ENCODE measurements around the gene RD3L. TPM values are rescaled to one million over a fixed set of nuclear protein-coding genes. Genes with fewer than 3 reads are reported as not detected.
A peak's percentile ranks its signal among the peaks of the same experiment; 100 is the strongest.

Gene RD3L
- total RNA-seq, 4 donors from 2014 or later: not detected

- H3K27ac ChIP-seq: no peak overlapping the region
- H3K4me3 ChIP-seq (replicated peaks in 1 of 3): no peak overlapping the region
- 86 to 93% methylated on average over 2 of the region's 2 CpGs for WGBS, 2 donors
- DNase-seq: no peak
- no peak for TF ChIP-seq POLR2A (IDR thresholded peaks at IDR 0.05)
- TF ChIP-seq CTCF (IDR thresholded peaks at IDR 0.05): no peak
- intact Hi-C loops (cut with DNase I): loop anchor here (10.0 kb wide), 1 partner anchor 170 kb away; no protein-coding TSS in a partner anchor
- no peaks in the 10 kb centered on the region for H3K36me3 ChIP-seq
- peaks cover 12 to 23% of the 10 kb centered on the region in 2 donors for H3K4me1 ChIP-seq
- no peaks in the 10 kb centered on the region for H3K9me3 ChIP-seq
- H3K27me3 ChIP-seq: no peaks in the 10 kb centered on the region
These were observed 32.2 kb upstream of the RD3L start for GRCh38 chr14:103974575-103974974.

GRCh38 chr14:103973354-103973753 lies 31.0 kb upstream of the RD3L start:
- Histone ChIP-seq H3K36me3 (no peaks in the 10 kb centered on the region), H3K4me3 (replicated peaks in 1 of 3) (no peak overlapping the region), H3K9me3 (no peaks in the 10 kb centered on the region), H3K4me1 (peaks cover 12 to 24% of the 10 kb centered on the region in 2 donors), H3K27me3 (no peaks in the 10 kb centered on the region), H3K27ac (peak overlapping the region; percentile 30 to 86 (median 76))
- 41 to 42% methylated on average over 4 of the region's 4 CpGs for WGBS, 2 donors
- TF ChIP-seq CTCF (IDR thresholded peaks at IDR 0.05) (no peak), POLR2A (IDR thresholded peaks at IDR 0.05) (no peak)
- DNase-seq: peak; percentile 61 to 68
- intact Hi-C loops (cut with DNase I): loop anchor here (10.0 kb wide), 1 partner anchor 169 kb away; no protein-coding TSS in a partner anchor

- Histone ChIP-seq H3K4me3 (replicated peaks in 1 of 3) (no peak overlapping the region), H3K36me3 (no peaks in the 10 kb centered on the region), H3K9me3 (no peaks in the 10 kb centered on the region), H3K27me3 (no peaks in the 10 kb centered on the region), H3K4me1 (peaks cover 12 to 34% of the 10 kb centered on the region in 2 donors), H3K27ac (peak overlapping the region in 1 of 3 donors; percentile 5)
- DNase-seq: peak; percentile 63 to 71
- 53 to 57% methylated on average over 4 of the region's 4 CpGs for WGBS, 2 donors
- no peak for TF ChIP-seq CTCF (IDR thresholded peaks at IDR 0.05)
- no peak for TF ChIP-seq POLR2A (IDR thresholded peaks at IDR 0.05)
- intact Hi-C loops (cut with DNase I): loop anchor here (10.0 kb wide), 1 partner anchor 165 kb away; no protein-coding TSS in a partner anchor
These were observed 27.6 kb upstream of the RD3L start for GRCh38 chr14:103969961-103970360.

GRCh38 chr14:103966631-103967030 lies 24.3 kb upstream of the RD3L start:
- Histone ChIP-seq H3K4me3 (replicated peaks in 1 of 3) (no peak overlapping the region), H3K27ac (no peak overlapping the region), H3K4me1 (peaks cover 24 to 41% of the 10 kb centered on the region in 2 donors), H3K9me3 (no peaks in the 10 kb centered on the region), H3K36me3 (no peaks in the 10 kb centered on the region), H3K27me3 (no peaks in the 10 kb centered on the region)
- no peak for DNase-seq
- intact Hi-C loops (cut with DNase I): no loop called here
- no peak for TF ChIP-seq POLR2A (IDR thresholded peaks at IDR 0.05)
- TF ChIP-seq CTCF (IDR thresholded peaks at IDR 0.05): no peak

- peak; percentile 70 to 76 for DNase-seq
- intact Hi-C loops (cut with DNase I): no loop called here
- peaks cover 28 to 37% of the 10 kb centered on the region in 2 donors for H3K4me1 ChIP-seq
- H3K27me3 ChIP-seq: no peaks in the 10 kb centered on the region
- H3K4me3 ChIP-seq (replicated peaks in 1 of 3): no peak overlapping the region
- WGBS, 2 donors: 37 to 53% methylated on average over 5 of the region's 5 CpGs
- TF ChIP-seq CTCF (IDR thresholded peaks at IDR 0.05) (no peak), POLR2A (IDR thresholded peaks at IDR 0.05) (no peak)
- no peaks in the 10 kb centered on the region for H3K9me3 ChIP-seq
- H3K36me3 ChIP-seq: no peaks in the 10 kb centered on the region
- H3K27ac ChIP-seq: peak overlapping the region; percentile 70 to 85 (median 75)
These were observed 19.7 kb upstream of the RD3L start for GRCh38 chr14:103961928-103962578.

All from thyroid gland (tissue), 4 donors.